CD4-positive, alpha-beta T cell treated with Interleukin-15 for 1 hour (primary cell): ENCODE results near the gene PCNT.
A peak's percentile ranks its signal among the peaks of the same experiment; 100 is the strongest.
"Not testable (repeated sequence)": the region's sequence is repeated elsewhere in the genome, so short reads cannot be mapped to it uniquely, and the experiment has no call there.

Experiments used
- DNase-seq: peaks from one replicate; pipeline ENCODE4 v3.0.0-alpha.2; 2020

PCNT gene

GRCh38 chr21:46455575-46456385, 131.8 kb downstream of the PCNT start:
- DNase-seq, result no peak

GRCh38 chr21:46456750-46457149, 132.8 kb downstream of the PCNT start:
- no peak for DNase-seq

- no peak for DNase-seq
Observed at GRCh38 chr21:46457801-46458314, 133.9 kb downstream of the PCNT start.

GRCh38 chr21:46458315-46459023, 134.5 kb downstream of the PCNT start, which contains the start of gene DIP2A:
TSS of gene DIP2A (plus strand) at chr21:46458891. CDS start at chr21:46459132, 241 bp downstream.
- DNase-seq, result peak; percentile 97

GRCh38 chr21:46459024-46459355, 135.0 kb downstream of the PCNT start:
- DNase-seq, result no peak

GRCh38 chr21:46459356-46460112, 135.6 kb downstream of the PCNT start:
- DNase-seq, result no peak

GRCh38 chr21:46461909-46462308, 138.0 kb downstream of the PCNT start:
- DNase-seq, result no peak

- DNase-seq, result not testable (repeated sequence)
Observed at GRCh38 chr21:46465153-46465552, 141.2 kb downstream of the PCNT start.

- no peak for DNase-seq
Observed at GRCh38 chr21:46465651-46466050, 141.7 kb downstream of the PCNT start.

GRCh38 chr21:46468108-46468774, 144.3 kb downstream of the PCNT start:
- no peak for DNase-seq

- DNase-seq, result no peak
Observed at GRCh38 chr21:46469275-46469674, 145.3 kb downstream of the PCNT start.

GRCh38 chr21:46471514-46471913, 147.6 kb downstream of the PCNT start:
- DNase-seq, result no peak

GRCh38 chr21:46472246-46472645, 148.3 kb downstream of the PCNT start:
- no peak for DNase-seq

- DNase-seq, result no peak
Observed at GRCh38 chr21:46474382-46474781, 150.4 kb downstream of the PCNT start.

- no peak for DNase-seq
Observed at GRCh38 chr21:46475296-46475695, 151.3 kb downstream of the PCNT start.

- no peak for DNase-seq
Observed at GRCh38 chr21:46477765-46478164, 153.8 kb downstream of the PCNT start.

GRCh38 chr21:46478910-46479309, 155.0 kb downstream of the PCNT start:
- no peak for DNase-seq

- no peak for DNase-seq
Observed at GRCh38 chr21:46480466-46480865, 156.5 kb downstream of the PCNT start.

- no peak for DNase-seq
Observed at GRCh38 chr21:46482225-46482845, 158.4 kb downstream of the PCNT start.

GRCh38 chr21:46482846-46483231, 158.9 kb downstream of the PCNT start:
- no peak for DNase-seq

GRCh38 chr21:46483300-46484295, 159.6 kb downstream of the PCNT start:
- DNase-seq, result no peak
